WTC11 (cell line): Measurements from ENCODE around the gene LTBP4.

Source experiments
- ATF6 ChIP-seq: sonication (generic); formaldehyde crosslinking; IDR thresholded peaks from 2 replicates; pipeline ENCODE4 v1.8.1; 2023; ENCODE audit warnings: mild to moderate bottlenecking, missing genetic modification reagents
- ESRRA ChIP-seq: sonication (generic); formaldehyde crosslinking; IDR thresholded peaks from 2 replicates; pipeline ENCODE4 v1.8.1; 2022; ENCODE audit warnings: mild to moderate bottlenecking, missing genetic modification reagents, borderline replicate concordance
- ETV6 ChIP-seq: sonication (generic); formaldehyde crosslinking; IDR thresholded peaks from 2 replicates; pipeline ENCODE4 v1.8.1; 2022; ENCODE audit warnings: mild to moderate bottlenecking, missing genetic modification reagents
- FOXK1 ChIP-seq: sonication (generic); formaldehyde crosslinking; IDR thresholded peaks from 2 replicates; pipeline ENCODE4 v1.8.0; 2022; ENCODE audit warnings: mild to moderate bottlenecking, moderate library complexity, missing genetic modification reagents
- FOXP1 ChIP-seq: sonication (generic); formaldehyde crosslinking; IDR thresholded peaks from 2 replicates; pipeline ENCODE4 v1.8.0; 2022; ENCODE audit warnings: missing genetic modification reagents, mild to moderate bottlenecking, moderate library complexity, borderline replicate concordance
- MAX ChIP-seq: sonication (generic); formaldehyde crosslinking; IDR thresholded peaks from 2 replicates; pipeline ENCODE4 v1.8.0; 2022; ENCODE audit warnings: mild to moderate bottlenecking, missing genetic modification reagents
- PREB ChIP-seq: sonication (generic); formaldehyde crosslinking; IDR thresholded peaks from 2 replicates; pipeline ENCODE4 v1.8.1; 2022; ENCODE audit warnings: mild to moderate bottlenecking, missing genetic modification reagents, moderate library complexity, borderline replicate concordance
- SMAD3 ChIP-seq: sonication (generic); formaldehyde crosslinking; IDR thresholded peaks from 2 replicates; pipeline ENCODE4 v1.8.0; 2022; ENCODE audit warnings: missing genetic modification reagents, mild to moderate bottlenecking, borderline replicate concordance
- ZNF121 ChIP-seq: sonication (generic); formaldehyde crosslinking; IDR thresholded peaks from 2 replicates; pipeline ENCODE4 v1.8.0; 2023; ENCODE audit warnings: missing genetic modification reagents
- ZNF138 ChIP-seq: sonication (generic); formaldehyde crosslinking; conservative IDR thresholded peaks from 2 replicates; pipeline ENCODE4 v1.8.1; 2022; ENCODE audit warnings: mild to moderate bottlenecking, moderate library complexity, missing genetic modification reagents
- TF ChIP-seq, protein P1 (sequence below): fragments of 200-600 bp; IDR thresholded peaks from 2 replicates; pipeline ENCODE4 v1.8.0; 2022; ENCODE audit warnings: antibody characterized with exemption
- TF ChIP-seq, protein P2 (sequence below): sonication (generic); formaldehyde crosslinking; IDR thresholded peaks from 2 replicates; pipeline ENCODE4 v1.8.1; 2023; ENCODE audit warnings: mild to moderate bottlenecking, missing genetic modification reagents, borderline replicate concordance
- TF ChIP-seq, protein P3 (sequence below): sonication (generic); formaldehyde crosslinking; IDR thresholded peaks from 2 replicates; pipeline ENCODE4 v1.8.1; 2023; ENCODE audit warnings: mild to moderate bottlenecking, moderate library complexity, missing genetic modification reagents

- no peak for TF ChIP-seq ZNF121 (CRISPR knock-in tag)
- no peak for TF ChIP-seq FOXK1 (CRISPR knock-in tag)
- TF ChIP-seq, protein P1, sequence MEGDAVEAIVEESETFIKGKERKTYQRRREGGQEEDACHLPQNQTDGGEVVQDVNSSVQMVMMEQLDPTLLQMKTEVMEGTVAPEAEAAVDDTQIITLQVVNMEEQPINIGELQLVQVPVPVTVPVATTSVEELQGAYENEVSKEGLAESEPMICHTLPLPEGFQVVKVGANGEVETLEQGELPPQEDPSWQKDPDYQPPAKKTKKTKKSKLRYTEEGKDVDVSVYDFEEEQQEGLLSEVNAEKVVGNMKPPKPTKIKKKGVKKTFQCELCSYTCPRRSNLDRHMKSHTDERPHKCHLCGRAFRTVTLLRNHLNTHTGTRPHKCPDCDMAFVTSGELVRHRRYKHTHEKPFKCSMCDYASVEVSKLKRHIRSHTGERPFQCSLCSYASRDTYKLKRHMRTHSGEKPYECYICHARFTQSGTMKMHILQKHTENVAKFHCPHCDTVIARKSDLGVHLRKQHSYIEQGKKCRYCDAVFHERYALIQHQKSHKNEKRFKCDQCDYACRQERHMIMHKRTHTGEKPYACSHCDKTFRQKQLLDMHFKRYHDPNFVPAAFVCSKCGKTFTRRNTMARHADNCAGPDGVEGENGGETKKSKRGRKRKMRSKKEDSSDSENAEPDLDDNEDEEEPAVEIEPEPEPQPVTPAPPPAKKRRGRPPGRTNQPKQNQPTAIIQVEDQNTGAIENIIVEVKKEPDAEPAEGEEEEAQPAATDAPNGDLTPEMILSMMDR, result no peak
- TF ChIP-seq ESRRA (CRISPR knock-in tag), result no peak
- TF ChIP-seq, protein P2, sequence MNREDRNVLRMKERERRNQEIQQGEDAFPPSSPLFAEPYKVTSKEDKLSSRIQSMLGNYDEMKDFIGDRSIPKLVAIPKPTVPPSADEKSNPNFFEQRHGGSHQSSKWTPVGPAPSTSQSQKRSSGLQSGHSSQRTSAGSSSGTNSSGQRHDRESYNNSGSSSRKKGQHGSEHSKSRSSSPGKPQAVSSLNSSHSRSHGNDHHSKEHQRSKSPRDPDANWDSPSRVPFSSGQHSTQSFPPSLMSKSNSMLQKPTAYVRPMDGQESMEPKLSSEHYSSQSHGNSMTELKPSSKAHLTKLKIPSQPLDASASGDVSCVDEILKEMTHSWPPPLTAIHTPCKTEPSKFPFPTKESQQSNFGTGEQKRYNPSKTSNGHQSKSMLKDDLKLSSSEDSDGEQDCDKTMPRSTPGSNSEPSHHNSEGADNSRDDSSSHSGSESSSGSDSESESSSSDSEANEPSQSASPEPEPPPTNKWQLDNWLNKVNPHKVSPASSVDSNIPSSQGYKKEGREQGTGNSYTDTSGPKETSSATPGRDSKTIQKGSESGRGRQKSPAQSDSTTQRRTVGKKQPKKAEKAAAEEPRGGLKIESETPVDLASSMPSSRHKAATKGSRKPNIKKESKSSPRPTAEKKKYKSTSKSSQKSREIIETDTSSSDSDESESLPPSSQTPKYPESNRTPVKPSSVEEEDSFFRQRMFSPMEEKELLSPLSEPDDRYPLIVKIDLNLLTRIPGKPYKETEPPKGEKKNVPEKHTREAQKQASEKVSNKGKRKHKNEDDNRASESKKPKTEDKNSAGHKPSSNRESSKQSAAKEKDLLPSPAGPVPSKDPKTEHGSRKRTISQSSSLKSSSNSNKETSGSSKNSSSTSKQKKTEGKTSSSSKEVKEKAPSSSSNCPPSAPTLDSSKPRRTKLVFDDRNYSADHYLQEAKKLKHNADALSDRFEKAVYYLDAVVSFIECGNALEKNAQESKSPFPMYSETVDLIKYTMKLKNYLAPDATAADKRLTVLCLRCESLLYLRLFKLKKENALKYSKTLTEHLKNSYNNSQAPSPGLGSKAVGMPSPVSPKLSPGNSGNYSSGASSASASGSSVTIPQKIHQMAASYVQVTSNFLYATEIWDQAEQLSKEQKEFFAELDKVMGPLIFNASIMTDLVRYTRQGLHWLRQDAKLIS (CRISPR knock-in tag), result no peak
- no peak for TF ChIP-seq ETV6 (CRISPR knock-in tag)
- no peak for TF ChIP-seq PREB (CRISPR knock-in tag)
- TF ChIP-seq ZNF138 (CRISPR knock-in tag), result no peak
- no peak for TF ChIP-seq ATF6 (CRISPR knock-in tag)
- no peak for TF ChIP-seq FOXP1 (CRISPR knock-in tag)
- TF ChIP-seq, protein P3, sequence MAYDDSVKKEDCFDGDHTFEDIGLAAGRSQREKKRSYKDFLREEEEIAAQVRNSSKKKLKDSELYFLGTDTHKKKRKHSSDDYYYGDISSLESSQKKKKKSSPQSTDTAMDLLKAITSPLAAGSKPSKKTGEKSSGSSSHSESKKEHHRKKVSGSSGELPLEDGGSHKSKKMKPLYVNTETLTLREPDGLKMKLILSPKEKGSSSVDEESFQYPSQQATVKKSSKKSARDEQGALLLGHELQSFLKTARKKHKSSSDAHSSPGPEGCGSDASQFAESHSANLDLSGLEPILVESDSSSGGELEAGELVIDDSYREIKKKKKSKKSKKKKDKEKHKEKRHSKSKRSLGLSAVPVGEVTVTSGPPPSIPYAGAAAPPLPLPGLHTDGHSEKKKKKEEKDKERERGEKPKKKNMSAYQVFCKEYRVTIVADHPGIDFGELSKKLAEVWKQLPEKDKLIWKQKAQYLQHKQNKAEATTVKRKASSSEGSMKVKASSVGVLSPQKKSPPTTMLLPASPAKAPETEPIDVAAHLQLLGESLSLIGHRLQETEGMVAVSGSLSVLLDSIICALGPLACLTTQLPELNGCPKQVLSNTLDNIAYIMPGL (CRISPR knock-in tag), result no peak
- no peak for TF ChIP-seq SMAD3 (CRISPR knock-in tag)
- TF ChIP-seq MAX (CRISPR knock-in tag), result no peak
Measured at GRCh38 chr19:40588110-40588854, 12.9 kb upstream of the LTBP4 start.
